IMR-90 (cell line): Measurements from ENCODE around the gene CENPH. TPM values are rescaled to one million over a fixed set of nuclear protein-coding genes. Genes with fewer than 3 reads are reported as not detected.

Source experiments
- ATAC-seq: fragments of 200-7000 bp; cut with Tn5 transposase; 2 replicates; pipeline ENCODE4 v1.9.1; 2020; ENCODE audit warnings: low read depth, mild to moderate bottlenecking, moderate library complexity
- Bru-seq: library from RNA; stranded (reverse); fragments of 400-500 nt; gene quantifications from one replicate; lab custom pipeline; 2021; lab: Mats Ljungman, UMichigan
- BruChase-seq, 2 experiments: library from RNA; stranded (reverse); fragments of 400-500 nt; gene quantifications; one replicate each; lab custom pipeline; 2021; lab: Mats Ljungman, UMichigan
- BruUV-seq: library from RNA; stranded (reverse); fragments of 400-500 nt; replicated peaks from 2 replicates; lab custom pipeline; 2021; lab: Mats Ljungman, UMichigan
- CTCF ChIA-PET: fragments of 300-600 bp; formaldehyde crosslinking; extraction: SDS; loops from one replicate; lab custom pipeline; 2021; ENCODE audit warnings: antibody characterized with exemption; lab: Yijun Ruan, JAX
- POLR2A ChIA-PET: fragments of 300-600 bp; sonication (Branson Sonifier 250); formaldehyde crosslinking; loops from one replicate; lab custom pipeline; 2022; ENCODE audit warnings: antibody characterized with exemption; ENCODE audit not compliant: unreplicated experiment; lab: Charles Lee
- DNase-seq: peaks from one replicate; pipeline ENCODE4 v3.0.0; 2013
- H2AFZ ChIP-seq: replicated peaks from 2 replicates; pipeline ENCODE3; 2013; ENCODE audit warnings: low read length, mild to moderate bottlenecking; ENCODE audit not compliant: poor library complexity
- H2AK5ac ChIP-seq: 2 replicates; pipeline ENCODE4 v1.6.1; 2013; ENCODE audit warnings: low read depth, low read length, inconsistent platforms
- H2AK9ac ChIP-seq: replicated peaks from 2 replicates; pipeline ENCODE3; 2013; ENCODE audit warnings: mild to moderate bottlenecking, low read depth, low read length, moderate library complexity; ENCODE audit not compliant: poor library complexity
- H2BK120ac ChIP-seq: 2 replicates; pipeline ENCODE4 v1.6.1; 2013; ENCODE audit warnings: low read depth, low read length, inconsistent platforms
- H2BK15ac ChIP-seq: 3 replicates; pipeline ENCODE4 v1.6.1; 2013; ENCODE audit warnings: low read depth, low read length, inconsistent platforms
- H2BK20ac ChIP-seq: 2 replicates; pipeline ENCODE4 v1.6.1; 2013; ENCODE audit warnings: low read depth, mild to moderate bottlenecking, inconsistent platforms, low read length, moderate library complexity
- H2BK5ac ChIP-seq: 2 replicates; pipeline ENCODE4 v1.6.1; 2013; ENCODE audit warnings: mild to moderate bottlenecking, low read depth, low read length, inconsistent platforms; ENCODE audit not compliant: poor library complexity, severe bottlenecking
- H3K14ac ChIP-seq: replicated peaks from 2 replicates; pipeline ENCODE4 v1.6.1; 2013; ENCODE audit warnings: low read depth, low read length, inconsistent platforms
- H3K18ac ChIP-seq: 2 replicates; pipeline ENCODE4 v1.6.1; 2013; ENCODE audit warnings: low read depth, low read length, control low read depth
- H3K23ac ChIP-seq: 2 replicates; pipeline ENCODE4 v1.6.1; 2013; ENCODE audit warnings: low read depth, low read length, inconsistent platforms
- H3K27ac ChIP-seq: 2 replicates; pipeline ENCODE4 v1.5.1; 2013; ENCODE audit warnings: mild to moderate bottlenecking, control low read depth, low read length; ENCODE audit not compliant: insufficient read depth
- H3K27me3 ChIP-seq: 2 replicates; pipeline ENCODE4 v1.6.1; 2013; ENCODE audit warnings: low read length; ENCODE audit not compliant: control insufficient read depth, insufficient read depth
- H3K36me3 ChIP-seq: 2 replicates; pipeline ENCODE4 v1.6.1; 2013; ENCODE audit warnings: low read length, mixed read lengths; ENCODE audit not compliant: control insufficient read depth, insufficient read depth
- H3K4ac ChIP-seq: 2 replicates; pipeline ENCODE4 v1.6.1; 2013; ENCODE audit warnings: low read depth, low read length, inconsistent platforms
- H3K4me1 ChIP-seq: 2 replicates; pipeline ENCODE4 v1.6.1; 2013; ENCODE audit warnings: low read length, mixed read lengths; ENCODE audit not compliant: control insufficient read depth, insufficient read depth
- H3K4me2 ChIP-seq: 2 replicates; pipeline ENCODE4 v1.6.1; 2013; ENCODE audit warnings: low read depth, mild to moderate bottlenecking, control low read depth, low read length, moderate library complexity
- H3K4me3 ChIP-seq: 2 replicates; pipeline ENCODE4 v1.5.1; 2013; ENCODE audit warnings: low read depth, mild to moderate bottlenecking, control low read depth, low read length, moderate library complexity; ENCODE audit not compliant: insufficient read depth
- H3K56ac ChIP-seq: 2 replicates; pipeline ENCODE4 v1.6.1; 2013; ENCODE audit warnings: low read length, inconsistent platforms; ENCODE audit not compliant: insufficient read depth; ENCODE audit errors: extremely low read depth
- H3K79me1 ChIP-seq, 2 experiments: 2 replicates each; pipeline ENCODE4 v1.6.1; 2013; ENCODE audit warnings: low read length in 2 of 2, inconsistent platforms in 1 of 2, low read depth in 1 of 2
- H3K9ac ChIP-seq: 2 replicates; pipeline ENCODE4 v1.6.1; 2013; ENCODE audit warnings: low read depth, low read length, control low read depth
- H3K9me1 ChIP-seq: 2 replicates; pipeline ENCODE4 v1.6.1; 2013; ENCODE audit warnings: low read length, inconsistent platforms; ENCODE audit not compliant: insufficient read depth
- H3K9me3 ChIP-seq: 2 replicates; pipeline ENCODE4 v1.6.1; 2013; ENCODE audit warnings: low read length; ENCODE audit not compliant: control insufficient read depth, insufficient read depth
- H4K20me1 ChIP-seq: 2 replicates; pipeline ENCODE4 v1.6.1; 2013; ENCODE audit warnings: low read length, inconsistent platforms; ENCODE audit not compliant: insufficient read depth
- H4K5ac ChIP-seq: 2 replicates; pipeline ENCODE4 v1.6.1; 2013; ENCODE audit warnings: mild to moderate bottlenecking, low read depth, low read length, control low read depth
- H4K8ac ChIP-seq, 2 experiments: 2 replicates each; pipeline ENCODE4 v1.6.1; 2013; ENCODE audit warnings: low read depth in 2 of 2, low read length in 2 of 2, control low read depth in 1 of 2, inconsistent platforms in 1 of 2
- H4K91ac ChIP-seq: 2 replicates; pipeline ENCODE4 v1.6.1; 2013; ENCODE audit warnings: low read depth, low read length, inconsistent platforms; ENCODE audit not compliant: insufficient read depth
- CEBPB ChIP-seq: IDR thresholded peaks from 2 replicates; pipeline ENCODE4 v1.6.1; 2012; ENCODE audit warnings: low read depth, low read length, improper control_type of control experiment
- CHD1 ChIP-seq: IDR thresholded peaks from 2 replicates; pipeline ENCODE4 v1.6.1; 2012; ENCODE audit warnings: low read depth, low read length, improper control_type of control experiment
- MAZ ChIP-seq: IDR thresholded peaks from 2 replicates; pipeline ENCODE4 v1.6.1; 2012; ENCODE audit warnings: low read depth, mild to moderate bottlenecking, low read length, improper control_type of control experiment, moderate library complexity, borderline replicate concordance
- MXI1 ChIP-seq: IDR thresholded peaks from 2 replicates; pipeline ENCODE4 v1.6.1; 2012; ENCODE audit warnings: low read depth, mild to moderate bottlenecking, low read length, moderate library complexity, borderline replicate concordance
- NFE2L2 ChIP-seq: fragments of 150-350 bp; IDR thresholded peaks from 2 replicates; pipeline ENCODE4 v1.6.1; 2016; ENCODE audit warnings: low read depth, mild to moderate bottlenecking, low read length
- POLR2A ChIP-seq: IDR thresholded peaks from 2 replicates; pipeline ENCODE4 v1.6.1; 2012; ENCODE audit warnings: mild to moderate bottlenecking, low read depth, low read length
- RCOR1 ChIP-seq: IDR thresholded peaks from 2 replicates; pipeline ENCODE4 v1.6.1; 2012; ENCODE audit warnings: mild to moderate bottlenecking, low read length, improper control_type of control experiment; ENCODE audit not compliant: insufficient replicate concordance
- SMC3 ChIP-seq: fragments of 150-350 bp; IDR thresholded peaks from 2 replicates; pipeline ENCODE4 v1.6.1; 2016; ENCODE audit warnings: low read depth, mild to moderate bottlenecking, antibody characterized with exemption, low read length, moderate library complexity
- WGBS, 2 experiments: methylation state at CpG; one replicate each; pipeline versions ENCODE4 v1.1.5 to v1.1.7; 2013; ENCODE audit warnings: missing lambda C conversion rate in 2 of 2; ENCODE audit not compliant: insufficient read length in 1 of 2; ENCODE audit errors: extremely low coverage in 2 of 2; 5-methylcytosine and 5-hydroxymethylcytosine counted together
- dilution Hi-C: fragments of 300-500 bp; cut with HindIII; formaldehyde crosslinking; loops from one replicate; pipeline ENCODE4 v1.14.3; 2018; ENCODE audit warnings: low sequenced_read_pairs; ENCODE audit not compliant: unreplicated experiment
- in situ Hi-C: fragments of 300-500 bp; cut with MboI; formaldehyde crosslinking; loops from 3 replicates; pipeline ENCODE4 v1.14.3; 2019; ENCODE audit warnings: low sequenced_read_pairs, inconsistent platforms, mixed read lengths
- intact Hi-C: fragments of 100-400 bp; cut with micrococcal nuclease; formaldehyde crosslinking; loops from 2 replicates; pipeline ENCODE4 v1.10.0; 2022
- long read RNA-seq: library from polyadenylated mRNA; unstranded; transcript quantifications from one replicate; pipeline ENCODE4 v2.0.0, GENCODE V29; 2021; ENCODE audit not compliant: unreplicated experiment
- polyA plus RNA-seq, 3 experiments: library from polyadenylated mRNA; depleted of rRNA; stranded (reverse); fragments of >200 nt; gene quantifications; 2 replicates each; pipeline ENCODE4 v1.2.3, GENCODE V29; 2012; ENCODE audit warnings: low replicate concordance in 1 of 3
- total RNA-seq: library from RNA; depleted of rRNA; stranded (reverse); fragments of >200 nt; gene quantifications from 2 replicates; pipeline ENCODE4 v1.2.3, GENCODE V29; 2012; rRNA removed
- TF ChIP-seq, protein P1 (sequence below): fragments of 150-350 bp; IDR thresholded peaks from 2 replicates; pipeline ENCODE4 v1.6.1; 2016; ENCODE audit warnings: low read depth, mild to moderate bottlenecking, low read length, moderate library complexity, borderline replicate concordance

CENPH gene, protein sequence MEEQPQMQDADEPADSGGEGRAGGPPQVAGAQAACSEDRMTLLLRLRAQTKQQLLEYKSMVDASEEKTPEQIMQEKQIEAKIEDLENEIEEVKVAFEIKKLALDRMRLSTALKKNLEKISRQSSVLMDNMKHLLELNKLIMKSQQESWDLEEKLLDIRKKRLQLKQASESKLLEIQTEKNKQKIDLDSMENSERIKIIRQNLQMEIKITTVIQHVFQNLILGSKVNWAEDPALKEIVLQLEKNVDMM
- 3.8 and 10.8 TPM in 2 replicates for total RNA-seq
- polyA plus RNA-seq (2012; rRNA removed) = 6.6 and 7.8 TPM in 2 replicates
- 1.4 and 7.8 TPM in 2 replicates for polyA plus RNA-seq (2012; cell fraction: cytosol; rRNA removed)
- 0.47 and 1.1 TPM in 2 replicates for polyA plus RNA-seq (2012; cell fraction: nucleus; rRNA removed; ENCODE audit: low replicate concordance)
- Bru-seq, nascent RNA = percentile 41 among the genes with signal in this experiment
- percentile 45 among the genes with signal in this experiment for BruChase-seq, experiment 1, labeled RNA remaining after a 6-hour chase
- percentile 33 among the genes with signal in this experiment for BruChase-seq, experiment 2, labeled RNA remaining after a 2-hour chase
- long read RNA-seq, partial matches to known transcripts = 0 of 2 reads
- long read RNA-seq, other reads (novel, unspliced or antisense) = 1 of 2 reads

DNA sequence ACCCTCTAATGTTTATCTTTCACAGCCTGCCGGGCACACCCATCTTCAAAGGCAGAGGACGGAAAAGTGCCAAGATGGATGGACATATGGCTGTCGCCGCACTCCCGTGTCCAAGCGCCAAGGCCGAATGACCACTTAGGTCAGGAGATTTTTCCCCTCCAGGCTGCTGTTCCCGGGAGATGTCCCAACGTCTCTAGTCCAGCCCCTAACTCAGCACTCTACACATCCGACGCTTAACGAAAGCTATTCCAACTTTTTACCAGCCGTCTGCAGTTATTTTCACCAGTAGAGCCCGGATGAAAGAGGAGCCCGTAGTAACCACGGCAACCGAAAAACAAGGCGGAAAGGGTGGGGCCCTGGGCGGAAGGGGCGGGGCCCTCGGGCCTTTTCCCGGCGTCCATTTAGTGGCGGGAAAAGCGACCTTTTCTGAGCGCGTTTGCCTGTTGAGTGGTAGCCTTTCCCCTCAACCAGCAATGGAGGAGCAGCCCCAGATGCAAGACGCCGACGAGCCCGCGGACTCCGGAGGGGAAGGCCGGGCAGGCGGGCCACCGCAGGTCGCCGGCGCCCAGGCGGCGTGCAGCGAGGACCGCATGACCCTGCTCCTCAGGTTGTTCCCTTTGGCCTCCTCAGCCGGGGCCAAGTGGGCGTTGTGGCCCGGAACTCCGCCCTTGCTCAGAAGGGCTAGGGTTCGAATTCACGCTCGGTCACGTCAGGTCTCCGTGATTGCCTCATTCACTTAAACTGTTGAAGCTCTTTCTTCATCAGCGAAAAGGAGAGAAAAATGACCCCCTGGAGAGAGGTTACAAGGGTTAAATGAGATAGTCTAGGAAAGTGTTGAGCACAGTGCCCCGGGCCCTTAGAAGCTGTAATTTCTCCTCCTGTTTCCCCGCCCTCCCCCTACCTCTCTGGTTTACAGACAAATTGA, at the start of gene CENPH:
Gene CENPH (plus strand): TSS at position 422 of the 925 bp plus-strand sequence. CDS start 52 bp downstream, at position 474.
- 0% methylated on average over 10 of the region's 55 CpGs; no CpG with 5 or more reads in 1 of the 2 experiments for WGBS, 2 experiments
- H3K9me1 ChIP-seq = peaks cover 6% of the 10 kb centered on the region; the same call in 1 of the 2 replicates
- peak within 1 kb of the TSS; percentile 32 for H4K5ac ChIP-seq
- peak within 1 kb of the TSS; percentile 79 for H3K27ac ChIP-seq
- H3K4me2 ChIP-seq = peak within 1 kb of the TSS; percentile 92
- peak within 1 kb of the TSS; percentile 74 for H3K4ac ChIP-seq
- no peaks in the 10 kb centered on the region for H3K4me1 ChIP-seq
- ChIA-PET POLR2A (interaction anchor here (0.6 kb wide), 1 partner anchor 71 kb away, joined by 24 read pairs; no protein-coding TSS in a partner anchor), CTCF (interaction anchor here (0.7 to 1.1 kb wide), 3 partner anchors 37 to 145 kb away, joined by 3 to 4 read pairs (median 3); partner anchors contain the start of gene SLC30A5)
- peak within 1 kb of the TSS; percentile 52 to 78 for H4K8ac ChIP-seq
- peak within 1 kb of the TSS; percentile 23; the same call in 1 of the 3 replicates for H2BK15ac ChIP-seq
- H2BK120ac ChIP-seq = peak within 1 kb of the TSS; percentile 62
- H3K27me3 ChIP-seq = no peaks in the 10 kb centered on the region
- peak within 1 kb of the TSS; percentile 85 for H3K14ac ChIP-seq
- H3K23ac ChIP-seq = peak within 1 kb of the TSS; percentile 91
- H4K20me1 ChIP-seq = no peaks in the 10 kb centered on the region
- H2BK20ac ChIP-seq = no peak within 1 kb of the TSS
- DNase-seq = peak; percentile 88
- H3K18ac ChIP-seq = peak within 1 kb of the TSS; percentile 25
- H3K9me3 ChIP-seq = no peaks in the 10 kb centered on the region
- H3K9ac ChIP-seq = peak within 1 kb of the TSS; percentile 85
- H3K4me3 ChIP-seq = peak within 1 kb of the TSS; percentile 59
- BruUV-seq = no TSS peak
- ATAC-seq = peak; percentile 94
- TF ChIP-seq CEBPB = peak; percentile 43; the same call in 1 of the 2 replicates
- TF ChIP-seq POLR2A = peak; percentile 80
- TF ChIP-seq, protein P1, sequence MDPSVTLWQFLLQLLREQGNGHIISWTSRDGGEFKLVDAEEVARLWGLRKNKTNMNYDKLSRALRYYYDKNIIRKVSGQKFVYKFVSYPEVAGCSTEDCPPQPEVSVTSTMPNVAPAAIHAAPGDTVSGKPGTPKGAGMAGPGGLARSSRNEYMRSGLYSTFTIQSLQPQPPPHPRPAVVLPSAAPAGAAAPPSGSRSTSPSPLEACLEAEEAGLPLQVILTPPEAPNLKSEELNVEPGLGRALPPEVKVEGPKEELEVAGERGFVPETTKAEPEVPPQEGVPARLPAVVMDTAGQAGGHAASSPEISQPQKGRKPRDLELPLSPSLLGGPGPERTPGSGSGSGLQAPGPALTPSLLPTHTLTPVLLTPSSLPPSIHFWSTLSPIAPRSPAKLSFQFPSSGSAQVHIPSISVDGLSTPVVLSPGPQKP = no peak
- no peak for TF ChIP-seq SMC3
- TF ChIP-seq MXI1 = no peak; the same call in 1 of the 2 replicates
- TF ChIP-seq MAZ = peak; percentile 44; the same call in 1 of the 2 replicates
- TF ChIP-seq NFE2L2 = no peak
- peak; percentile 51; the same call in 1 of the 2 replicates for TF ChIP-seq CHD1
- TF ChIP-seq RCOR1 = no peak
- peak within 1 kb of the TSS; percentile 83 for H3K56ac ChIP-seq
- peak within 1 kb of the TSS; percentile 87 for H2AK9ac ChIP-seq
- H2AFZ ChIP-seq = peak within 1 kb of the TSS; percentile 98
- H2BK5ac ChIP-seq = peak within 1 kb of the TSS; percentile 74
- no peaks in the 10 kb centered on the region for H3K36me3 ChIP-seq
- H4K91ac ChIP-seq = peak within 1 kb of the TSS; percentile 77
- dilution Hi-C loops = no loop called here
- in situ Hi-C loops = no loop called here
- H3K79me1 ChIP-seq = peaks cover 8 to 21% of the 10 kb centered on the region in 2 experiments; a peak in 2 of 4 replicates
- intact Hi-C loops = loop anchor here (5.0 to 10.0 kb wide), 2 partner anchors 143 to 175 kb away; partner anchors contain the start of genes AK6, CCDC125, RAD17 and TAF9
- H2AK5ac ChIP-seq = peak within 1 kb of the TSS; percentile 32
